ENCODE data around the gene POR.
"Not testable (repeated sequence)": the region's sequence is repeated elsewhere in the genome, so short reads cannot be mapped to it uniquely, and the experiment has no call there.

DNA sequence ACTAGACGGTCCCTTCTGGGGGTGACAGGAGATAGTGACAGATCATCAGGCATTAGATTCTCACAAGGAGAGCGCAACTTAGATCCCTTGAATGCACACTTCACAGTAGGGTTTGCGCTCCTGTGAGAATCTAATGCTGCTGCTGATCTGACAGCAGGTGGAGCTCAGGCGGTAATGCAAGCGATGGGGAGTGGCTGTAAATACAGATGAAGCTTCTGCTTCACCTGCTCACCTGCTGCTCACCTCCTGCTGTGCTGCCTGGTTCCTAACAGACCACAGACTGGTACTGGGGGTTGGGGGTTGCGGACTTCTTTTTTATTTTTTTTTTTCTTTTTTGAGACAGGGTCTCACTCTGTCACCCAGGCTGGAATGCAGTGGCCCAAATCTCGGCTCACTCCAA lies 114.7 kb downstream of the POR start:
- TF ChIP-seq POLR2A (IDR thresholded peaks at IDR 0.05; ENCODE audit: low read depth); POLR2AphosphoS5 (IDR thresholded peaks at IDR 0.05); EP300 (IDR thresholded peaks at IDR 0.05): not testable (repeated sequence)
- TF ChIP-seq, protein P1, sequence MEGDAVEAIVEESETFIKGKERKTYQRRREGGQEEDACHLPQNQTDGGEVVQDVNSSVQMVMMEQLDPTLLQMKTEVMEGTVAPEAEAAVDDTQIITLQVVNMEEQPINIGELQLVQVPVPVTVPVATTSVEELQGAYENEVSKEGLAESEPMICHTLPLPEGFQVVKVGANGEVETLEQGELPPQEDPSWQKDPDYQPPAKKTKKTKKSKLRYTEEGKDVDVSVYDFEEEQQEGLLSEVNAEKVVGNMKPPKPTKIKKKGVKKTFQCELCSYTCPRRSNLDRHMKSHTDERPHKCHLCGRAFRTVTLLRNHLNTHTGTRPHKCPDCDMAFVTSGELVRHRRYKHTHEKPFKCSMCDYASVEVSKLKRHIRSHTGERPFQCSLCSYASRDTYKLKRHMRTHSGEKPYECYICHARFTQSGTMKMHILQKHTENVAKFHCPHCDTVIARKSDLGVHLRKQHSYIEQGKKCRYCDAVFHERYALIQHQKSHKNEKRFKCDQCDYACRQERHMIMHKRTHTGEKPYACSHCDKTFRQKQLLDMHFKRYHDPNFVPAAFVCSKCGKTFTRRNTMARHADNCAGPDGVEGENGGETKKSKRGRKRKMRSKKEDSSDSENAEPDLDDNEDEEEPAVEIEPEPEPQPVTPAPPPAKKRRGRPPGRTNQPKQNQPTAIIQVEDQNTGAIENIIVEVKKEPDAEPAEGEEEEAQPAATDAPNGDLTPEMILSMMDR (IDR thresholded peaks at IDR 0.05), result not testable (repeated sequence)

All from esophagus muscularis mucosa (tissue), 4 donors.